ENCODE data around the gene AANAT. TPM values are rescaled to one million over a fixed set of nuclear protein-coding genes. Genes with fewer than 3 reads are reported as not detected.
"Not testable (repeated sequence)": the region's sequence is repeated elsewhere in the genome, so short reads cannot be mapped to it uniquely, and the experiment has no call there.

The AANAT gene
- total RNA-seq, 2 donors from 2014 or later = 0.78 TPM; not detected in 1

DNA sequence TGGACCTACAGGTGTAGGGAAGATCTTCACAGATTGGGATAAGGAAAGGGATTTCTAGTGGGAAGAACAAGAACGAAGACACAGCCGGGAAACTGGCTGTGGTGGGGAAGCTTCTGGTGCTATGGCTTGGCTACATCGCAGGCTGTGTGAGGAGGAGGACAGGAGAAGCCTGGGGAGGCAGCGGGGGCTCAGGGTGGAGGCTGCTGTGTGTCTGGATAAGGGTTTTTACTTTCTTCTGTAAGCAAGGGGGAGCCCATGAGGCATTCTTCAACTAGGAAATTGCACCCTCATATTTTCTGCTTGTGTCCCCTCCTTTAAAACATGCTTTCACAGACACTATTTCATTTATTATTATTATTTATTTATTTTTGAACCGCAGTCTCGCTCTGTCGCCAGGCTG, 36.7 kb downstream of the AANAT start:
- peaks cover 24 to 37% of the 10 kb centered on the region in 2 donors for H3K4me1 Mint-ChIP-seq (ENCODE audit: low read depth in 2 of 2)
- no peaks in the 10 kb centered on the region for H3K27me3 Mint-ChIP-seq
- no peak overlapping the region for H3K4me3 Mint-ChIP-seq
- ATAC-seq = no peak
- H3K27ac Mint-ChIP-seq = no peak overlapping the region
- H3K36me3 Mint-ChIP-seq = no peaks in the 10 kb centered on the region
- DNase-seq (ENCODE audit: low spot score) = no peak
- H3K9me3 Mint-ChIP-seq = no peaks in the 10 kb centered on the region

DNA sequence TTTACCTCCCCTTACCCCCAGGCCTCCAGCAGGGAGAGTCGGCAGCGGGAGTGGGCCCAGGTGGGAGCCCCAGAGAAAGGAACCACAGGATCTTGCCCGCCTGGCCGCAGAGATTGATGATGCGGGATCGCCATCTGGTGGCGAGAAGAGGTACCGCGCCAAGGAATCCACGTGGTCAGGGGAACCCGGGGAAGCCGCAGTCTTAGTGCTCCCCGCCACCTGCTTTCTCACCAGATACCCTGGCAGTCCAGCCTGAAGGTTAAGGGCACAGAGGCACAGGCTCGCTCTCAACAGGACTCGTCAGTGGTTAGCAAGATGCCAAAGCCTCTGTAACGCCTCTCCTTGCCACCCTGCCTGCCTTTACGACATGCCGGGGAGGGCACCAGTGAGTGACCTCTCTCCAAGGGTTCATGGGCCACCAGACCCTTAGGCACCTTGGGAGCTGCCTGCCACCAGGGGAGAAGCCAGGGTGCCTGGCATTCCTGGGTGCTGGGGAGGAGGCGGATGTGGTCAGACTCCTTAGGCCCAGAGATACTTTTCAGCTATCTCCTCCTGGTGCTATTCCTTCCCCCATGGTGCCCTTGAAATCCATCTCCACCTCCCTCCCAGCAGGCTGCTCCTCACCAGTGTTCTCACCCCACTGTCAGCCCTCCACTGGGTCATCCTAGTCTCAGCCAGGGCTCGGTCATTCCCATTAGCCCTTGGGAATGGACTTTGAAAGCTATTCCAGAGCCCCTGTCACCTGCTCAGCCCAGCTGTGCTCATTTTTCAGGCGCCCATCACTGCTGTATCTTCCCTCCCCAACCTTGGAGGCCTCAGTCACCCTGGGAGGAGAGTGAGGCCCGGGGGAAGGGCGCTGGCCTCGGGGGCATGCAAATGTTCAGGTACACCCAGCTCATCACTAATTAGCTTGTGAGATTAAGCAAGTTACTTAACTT, 39.3 kb downstream of the AANAT start:
- Mint-ChIP-seq H3K4me3 (no peak overlapping the region), H3K9me3 (no peaks in the 10 kb centered on the region), H3K4me1 (ENCODE audit: low read depth in 2 of 2) (peaks cover 17 to 37% of the 10 kb centered on the region in 2 donors), H3K27ac (peak overlapping the region; percentile 10 to 56), H3K36me3 (no peaks in the 10 kb centered on the region), H3K27me3 (no peaks in the 10 kb centered on the region)
- ATAC-seq (peak; percentile 85 to 86), DNase-seq (ENCODE audit: low spot score) (peak; percentile 89)

DNA sequence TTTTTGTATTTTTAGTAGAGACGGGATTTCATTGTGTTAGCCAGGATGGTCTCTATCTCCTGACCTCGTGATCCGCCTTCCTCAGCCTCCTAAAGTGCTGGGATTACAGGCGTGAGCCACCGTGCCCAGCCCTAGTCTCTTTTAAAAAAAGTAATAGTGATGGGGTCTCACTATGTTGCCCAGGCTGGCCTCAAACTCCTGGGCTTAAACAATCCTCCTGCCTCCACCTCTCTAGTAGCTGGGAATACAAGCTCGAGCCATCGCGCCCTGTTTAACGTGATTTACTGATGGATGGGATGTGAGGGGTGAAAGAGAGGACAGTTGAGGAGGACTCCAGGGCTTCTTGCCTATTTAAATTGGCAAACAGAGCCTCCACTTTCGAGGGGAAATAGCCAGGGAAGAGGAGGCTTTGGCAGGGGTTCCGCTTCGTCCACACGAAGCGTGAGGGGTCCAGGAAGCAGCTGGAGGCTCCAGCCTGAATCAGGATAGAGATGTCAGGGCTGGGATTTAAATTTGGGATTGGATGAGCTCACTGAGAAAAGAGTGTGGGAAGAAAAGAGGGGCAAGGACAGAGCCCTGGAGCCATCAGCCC, 41.2 kb downstream of the AANAT start:
- not testable (repeated sequence) for DNase-seq (ENCODE audit: low spot score); H3K4me3 Mint-ChIP-seq; ATAC-seq; H3K27me3 Mint-ChIP-seq; H3K36me3 Mint-ChIP-seq; H3K9me3 Mint-ChIP-seq
- H3K4me1 Mint-ChIP-seq (ENCODE audit: low read depth in 2 of 2) = peaks cover 19 to 36% of the 10 kb centered on the region in 2 donors
- H3K27ac Mint-ChIP-seq = peak overlapping the region; percentile 29 to 89

DNA sequence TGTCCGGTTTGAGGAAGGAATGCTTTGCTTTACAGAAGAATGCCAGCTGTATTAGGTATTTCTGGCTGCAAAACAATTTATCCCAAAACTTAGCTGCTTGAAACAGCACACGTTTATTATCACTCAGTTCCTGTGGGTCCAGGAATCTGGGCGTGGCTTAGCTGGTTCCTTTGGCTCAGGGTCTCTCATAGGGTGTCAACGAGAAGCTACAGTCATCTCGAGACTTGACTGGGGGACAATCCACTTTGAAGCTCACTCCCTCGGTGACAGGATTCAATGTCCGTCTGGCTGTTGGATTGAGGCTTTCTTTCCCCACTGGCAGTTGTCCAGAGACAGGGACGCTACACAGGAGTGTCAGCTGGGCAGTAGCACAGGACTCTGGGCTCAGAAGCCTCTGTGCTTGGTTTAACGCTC, 43.4 kb downstream of the AANAT start:
- no peaks in the 10 kb centered on the region for H3K9me3 Mint-ChIP-seq
- no peak for DNase-seq (ENCODE audit: low spot score)
- H3K27ac Mint-ChIP-seq = peak overlapping the region; percentile 15 to 73
- peak overlapping the region; percentile 6 for H3K4me3 Mint-ChIP-seq
- H3K27me3 Mint-ChIP-seq = no peaks in the 10 kb centered on the region
- H3K36me3 Mint-ChIP-seq = no peaks in the 10 kb centered on the region
- peaks cover 36 to 46% of the 10 kb centered on the region in 2 donors for H3K4me1 Mint-ChIP-seq (ENCODE audit: low read depth in 2 of 2)
- ATAC-seq = no peak

DNA sequence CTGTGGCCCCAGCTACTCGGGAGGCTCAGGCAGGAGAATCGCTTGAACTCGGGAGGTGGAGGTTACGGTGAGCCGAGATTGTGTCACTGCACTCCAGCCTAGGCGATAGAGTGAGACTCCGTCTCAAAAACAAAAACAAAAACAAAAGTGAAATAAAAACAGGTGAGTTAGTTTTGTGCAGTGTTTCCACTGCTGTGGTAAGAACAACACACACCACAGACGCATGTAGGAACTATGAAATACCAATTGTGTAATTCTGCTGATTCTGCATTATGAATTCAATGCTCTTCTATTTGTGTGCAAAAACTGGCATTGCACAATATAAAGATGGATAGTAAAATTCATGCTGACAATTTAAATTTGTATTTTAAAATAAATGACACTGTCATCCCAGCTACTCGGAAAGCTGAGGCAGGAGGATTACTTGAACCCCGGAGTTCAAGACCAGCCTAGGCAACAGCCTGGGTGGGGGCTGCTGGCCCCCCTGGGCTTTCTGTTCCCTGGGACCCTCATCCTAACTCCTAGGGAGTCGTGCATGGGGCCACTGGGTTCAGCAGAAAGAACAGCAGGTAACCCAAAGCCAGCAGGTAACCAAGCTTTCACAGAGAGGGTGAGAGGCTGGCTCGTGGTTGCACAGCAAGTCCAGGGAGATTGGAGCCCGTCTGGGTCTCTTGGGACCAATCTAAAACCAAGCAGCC, 44.4 kb downstream of the AANAT start:
- Mint-ChIP-seq H3K27ac (peak overlapping the region; percentile 15 to 73), H3K36me3 (no peaks in the 10 kb centered on the region), H3K27me3 (no peaks in the 10 kb centered on the region), H3K4me3 (peak overlapping the region; percentile 6), H3K4me1 (ENCODE audit: low read depth in 2 of 2) (peaks cover 38 to 49% of the 10 kb centered on the region in 2 donors), H3K9me3 (no peaks in the 10 kb centered on the region)
- ATAC-seq = no peak
- no peak for DNase-seq (ENCODE audit: low spot score)

DNA sequence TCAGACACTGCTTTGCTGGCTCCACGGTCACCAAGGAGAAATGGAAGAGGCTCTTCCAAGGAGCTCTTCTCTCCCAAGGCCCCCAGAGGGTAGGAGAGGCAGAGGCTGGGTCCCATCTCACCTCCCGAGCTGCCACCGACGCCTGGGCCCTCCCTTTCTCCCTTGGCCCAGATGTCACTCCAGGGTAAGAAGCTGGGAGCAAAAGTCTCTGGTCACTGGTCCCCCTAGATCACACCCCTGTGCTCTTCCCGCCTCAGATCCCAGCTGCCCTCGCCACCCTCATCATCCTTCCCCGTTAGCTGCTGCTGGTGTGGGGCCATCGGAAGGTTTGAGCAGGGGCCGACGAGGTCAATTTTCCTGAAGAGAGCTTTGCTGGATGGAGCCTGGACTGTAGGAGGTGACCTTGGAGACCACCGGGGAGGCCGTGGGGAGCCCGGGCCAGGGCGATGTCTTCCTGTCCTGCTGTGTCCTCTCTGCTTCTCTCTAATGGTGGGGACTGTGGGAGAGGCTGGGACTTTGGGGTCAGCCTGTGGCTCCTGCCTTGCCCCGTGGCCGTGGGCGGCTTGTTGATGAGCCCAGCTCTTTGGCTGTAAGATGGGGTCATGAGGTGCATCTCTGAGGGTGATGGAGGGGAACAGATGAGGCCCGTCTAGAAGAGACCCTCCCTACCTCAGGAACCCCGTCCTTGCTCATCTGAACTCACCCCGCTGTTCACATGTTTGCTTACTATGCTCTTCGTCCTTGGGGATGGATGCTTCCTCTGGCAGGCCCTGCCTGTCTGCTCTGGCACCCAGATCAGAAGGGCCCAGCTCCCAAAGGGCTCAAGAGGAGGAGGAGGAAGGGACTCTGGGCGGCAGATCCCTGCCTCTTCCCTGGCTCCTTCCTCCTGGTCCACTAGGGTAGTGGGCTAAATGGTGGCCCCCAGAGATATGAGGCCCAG, 45.2 kb downstream of the AANAT start:
- H3K27ac Mint-ChIP-seq = peak overlapping the region; percentile 87 to 95
- H3K4me1 Mint-ChIP-seq (ENCODE audit: low read depth in 2 of 2) = peaks cover 38 to 44% of the 10 kb centered on the region in 2 donors
- H3K36me3 Mint-ChIP-seq = no peaks in the 10 kb centered on the region
- H3K27me3 Mint-ChIP-seq = no peaks in the 10 kb centered on the region
- DNase-seq (ENCODE audit: low spot score) = no peak
- H3K4me3 Mint-ChIP-seq = peak overlapping the region; percentile 64
- no peak for ATAC-seq
- no peaks in the 10 kb centered on the region for H3K9me3 Mint-ChIP-seq

DNA sequence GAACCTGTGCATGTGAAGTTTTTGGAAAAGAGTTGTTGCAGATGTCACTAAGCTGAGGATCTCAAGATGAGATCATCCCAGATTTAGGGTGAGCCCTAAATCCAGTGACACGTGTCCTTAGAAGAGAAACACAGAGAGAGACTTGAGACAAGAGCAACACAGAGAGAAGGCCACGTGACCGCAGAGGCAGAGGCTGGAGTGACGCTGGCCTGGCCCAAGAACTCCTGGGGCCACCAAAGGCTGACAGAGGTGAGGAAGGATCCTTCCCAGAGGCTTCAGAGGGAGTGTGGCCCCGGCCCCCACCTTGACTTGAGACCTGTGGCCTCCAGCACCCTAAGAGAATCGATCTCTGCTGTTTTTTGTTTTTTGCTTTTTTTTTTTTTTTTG, 45.9 kb downstream of the AANAT start:
- peak overlapping the region; percentile 64 for H3K4me3 Mint-ChIP-seq
- ATAC-seq = no peak
- no peaks in the 10 kb centered on the region for H3K27me3 Mint-ChIP-seq
- H3K36me3 Mint-ChIP-seq = no peaks in the 10 kb centered on the region
- DNase-seq (ENCODE audit: low spot score) = no peak
- H3K4me1 Mint-ChIP-seq (ENCODE audit: low read depth in 2 of 2) = peaks cover 38 to 46% of the 10 kb centered on the region in 2 donors
- no peaks in the 10 kb centered on the region for H3K9me3 Mint-ChIP-seq
- H3K27ac Mint-ChIP-seq = peak overlapping the region; percentile 87 to 95

DNA sequence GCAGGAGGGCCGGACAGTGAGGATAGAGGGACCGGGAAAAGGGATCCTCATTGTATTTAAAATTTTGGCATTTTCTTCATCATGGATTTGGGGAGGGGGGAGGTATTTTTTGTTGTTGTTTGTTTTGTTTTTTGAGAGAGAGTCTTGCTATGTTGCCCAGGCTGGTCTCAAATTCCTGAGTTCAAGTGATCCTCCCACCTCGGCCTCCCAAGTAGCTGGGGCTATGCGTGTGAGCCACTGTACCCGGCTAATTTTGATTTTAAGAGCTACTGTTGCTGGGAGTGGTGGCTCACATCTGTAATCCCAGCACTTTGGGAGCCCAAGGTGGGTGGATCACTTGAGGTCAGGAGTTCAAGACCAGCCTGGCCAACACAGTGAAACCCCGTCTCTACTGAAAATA, 47.0 kb downstream of the AANAT start:
- peaks cover 38 to 46% of the 10 kb centered on the region in 2 donors for H3K4me1 Mint-ChIP-seq (ENCODE audit: low read depth in 2 of 2)
- not testable (repeated sequence) for DNase-seq (ENCODE audit: low spot score); ATAC-seq; H3K36me3 Mint-ChIP-seq; H3K27me3 Mint-ChIP-seq; H3K9me3 Mint-ChIP-seq
- peak overlapping the region; percentile 65 for H3K4me3 Mint-ChIP-seq
- peak overlapping the region; percentile 87 to 95 for H3K27ac Mint-ChIP-seq

DNA sequence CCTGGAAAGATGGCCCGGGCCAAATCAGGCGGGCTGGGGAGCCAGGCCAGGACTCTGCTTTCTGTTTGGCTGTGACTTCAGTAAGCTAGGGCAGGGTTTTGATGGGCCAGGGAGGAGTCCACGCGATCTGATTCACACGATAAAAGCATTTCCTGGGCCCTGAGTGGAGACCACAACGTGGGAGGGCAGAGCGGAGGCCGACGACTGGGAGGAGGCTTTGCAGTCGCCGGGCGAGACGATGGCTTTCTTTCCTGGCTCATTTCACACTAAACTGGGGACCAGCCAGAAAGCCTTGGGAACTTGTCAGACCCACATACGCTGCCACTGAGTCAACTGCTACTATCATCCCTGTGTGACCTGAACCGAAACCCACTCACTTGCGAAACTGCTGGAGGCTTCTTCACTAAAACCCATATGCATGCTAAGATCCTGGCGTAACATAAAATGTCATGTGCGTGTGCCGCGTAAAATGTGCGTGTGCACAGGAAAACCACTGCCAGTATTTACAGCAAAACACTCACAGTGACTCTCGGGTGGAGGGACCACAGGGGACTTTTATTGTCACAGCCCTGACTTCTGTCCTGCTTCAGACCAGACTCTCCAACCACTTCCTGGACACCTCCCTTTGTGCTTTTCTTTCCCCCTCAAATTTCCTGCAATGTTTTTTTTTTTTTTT, 48.0 kb downstream of the AANAT start:
- Mint-ChIP-seq H3K27me3 (no peaks in the 10 kb centered on the region), H3K9me3 (no peaks in the 10 kb centered on the region), H3K36me3 (no peaks in the 10 kb centered on the region), H3K4me1 (ENCODE audit: low read depth in 2 of 2) (peaks cover 43 to 51% of the 10 kb centered on the region in 2 donors), H3K27ac (peak overlapping the region; percentile 87 to 95), H3K4me3 (peak overlapping the region; percentile 65)
- ATAC-seq = peak; percentile 93 to 94
- peak; percentile 97 for DNase-seq (ENCODE audit: low spot score)

DNA sequence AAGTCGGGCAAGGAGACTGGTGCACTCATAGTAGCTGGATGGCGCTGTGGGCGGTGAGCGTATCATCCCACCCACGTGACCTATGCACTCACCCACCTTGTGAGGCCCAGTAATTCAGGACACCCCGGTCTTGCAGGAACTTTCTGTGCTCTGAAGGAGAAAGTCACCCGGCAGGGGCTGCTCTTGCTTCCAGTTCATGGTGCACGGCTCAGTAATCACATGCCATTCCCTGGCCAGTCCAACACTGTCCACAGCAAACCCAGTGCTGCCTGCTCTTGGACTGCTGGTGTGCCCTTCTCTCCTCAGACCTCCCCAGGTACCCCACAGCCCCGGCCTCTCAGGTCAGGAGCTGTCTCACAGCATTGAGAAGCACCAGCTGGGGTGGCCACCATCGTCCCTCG, 50.2 kb downstream of the AANAT start:
- H3K4me3 Mint-ChIP-seq = no peak overlapping the region
- H3K4me1 Mint-ChIP-seq (ENCODE audit: low read depth in 2 of 2) = peaks cover 34 to 45% of the 10 kb centered on the region in 2 donors
- H3K36me3 Mint-ChIP-seq = no peaks in the 10 kb centered on the region
- DNase-seq (ENCODE audit: low spot score) (peak; percentile 65), ATAC-seq (no peak)
- H3K27ac Mint-ChIP-seq = peak overlapping the region in 1 of 2 donors; percentile 75
- H3K9me3 Mint-ChIP-seq = no peaks in the 10 kb centered on the region
- no peaks in the 10 kb centered on the region for H3K27me3 Mint-ChIP-seq

DNA sequence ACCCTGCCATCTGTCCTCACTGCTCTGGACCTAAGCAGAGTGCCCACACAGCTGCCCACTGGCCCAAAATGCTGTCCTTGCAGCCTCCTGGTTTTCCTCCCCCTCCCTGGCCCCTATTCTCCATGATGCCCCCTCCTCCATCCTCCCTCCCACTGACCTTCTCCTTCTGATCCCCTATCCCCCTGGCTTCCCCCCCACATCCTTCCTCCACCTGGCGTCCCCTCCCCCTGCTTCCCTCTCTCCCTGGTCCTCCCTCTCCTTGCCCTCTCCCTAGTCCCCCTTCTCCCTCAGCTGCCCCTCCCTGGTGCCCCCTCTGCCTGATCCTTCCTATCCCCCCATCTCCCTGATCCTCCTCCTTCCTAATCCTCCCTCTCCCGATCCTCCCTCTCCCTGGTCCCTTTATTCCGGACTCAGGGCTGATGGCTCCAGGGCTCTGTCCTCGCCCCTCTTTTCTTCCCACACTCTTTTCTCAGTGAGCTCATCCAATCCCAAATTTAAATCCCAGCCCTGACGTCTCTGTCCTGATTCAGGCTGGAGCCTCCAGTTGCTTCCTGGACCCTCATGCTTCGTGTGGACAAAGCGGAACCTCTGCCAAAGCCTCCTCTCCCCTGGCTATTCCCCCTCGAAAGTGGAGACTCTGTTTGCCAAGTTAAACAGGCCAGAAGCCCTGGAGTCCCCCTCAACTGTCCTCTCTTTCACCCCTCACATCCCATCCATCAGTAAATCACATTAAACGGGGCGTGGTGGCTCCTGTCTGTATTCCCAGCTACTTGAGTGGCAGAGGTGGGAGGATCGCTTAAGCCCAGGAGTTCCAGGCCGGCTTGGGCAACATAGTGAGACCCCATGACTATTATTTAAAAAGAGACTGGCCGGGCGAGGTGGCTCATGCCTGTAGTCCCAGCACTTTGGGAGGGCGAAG, 51.9 kb downstream of the AANAT start:
- H3K27me3 Mint-ChIP-seq = no peaks in the 10 kb centered on the region
- H3K4me3 Mint-ChIP-seq = no peak overlapping the region
- no peaks in the 10 kb centered on the region for H3K9me3 Mint-ChIP-seq
- H3K4me1 Mint-ChIP-seq (ENCODE audit: low read depth in 2 of 2) = peaks cover 31 to 42% of the 10 kb centered on the region in 2 donors
- no peaks in the 10 kb centered on the region for H3K36me3 Mint-ChIP-seq
- H3K27ac Mint-ChIP-seq = peak overlapping the region; percentile 35 to 75
- no peak for ATAC-seq
- no peak for DNase-seq (ENCODE audit: low spot score)
